ENCODE results near the gene CRYGB. TPM values are rescaled to one million over a fixed set of nuclear protein-coding genes. Genes with fewer than 3 reads are reported as not detected.
A peak's percentile ranks its signal among the peaks of the same experiment; 100 is the strongest.

Gene CRYGB
- total and polyA plus RNA-seq, 2 of the 13 experiments (the other 11 are each of a cell fraction or from before 2014, with no cell fraction given), result not detected

DNA sequence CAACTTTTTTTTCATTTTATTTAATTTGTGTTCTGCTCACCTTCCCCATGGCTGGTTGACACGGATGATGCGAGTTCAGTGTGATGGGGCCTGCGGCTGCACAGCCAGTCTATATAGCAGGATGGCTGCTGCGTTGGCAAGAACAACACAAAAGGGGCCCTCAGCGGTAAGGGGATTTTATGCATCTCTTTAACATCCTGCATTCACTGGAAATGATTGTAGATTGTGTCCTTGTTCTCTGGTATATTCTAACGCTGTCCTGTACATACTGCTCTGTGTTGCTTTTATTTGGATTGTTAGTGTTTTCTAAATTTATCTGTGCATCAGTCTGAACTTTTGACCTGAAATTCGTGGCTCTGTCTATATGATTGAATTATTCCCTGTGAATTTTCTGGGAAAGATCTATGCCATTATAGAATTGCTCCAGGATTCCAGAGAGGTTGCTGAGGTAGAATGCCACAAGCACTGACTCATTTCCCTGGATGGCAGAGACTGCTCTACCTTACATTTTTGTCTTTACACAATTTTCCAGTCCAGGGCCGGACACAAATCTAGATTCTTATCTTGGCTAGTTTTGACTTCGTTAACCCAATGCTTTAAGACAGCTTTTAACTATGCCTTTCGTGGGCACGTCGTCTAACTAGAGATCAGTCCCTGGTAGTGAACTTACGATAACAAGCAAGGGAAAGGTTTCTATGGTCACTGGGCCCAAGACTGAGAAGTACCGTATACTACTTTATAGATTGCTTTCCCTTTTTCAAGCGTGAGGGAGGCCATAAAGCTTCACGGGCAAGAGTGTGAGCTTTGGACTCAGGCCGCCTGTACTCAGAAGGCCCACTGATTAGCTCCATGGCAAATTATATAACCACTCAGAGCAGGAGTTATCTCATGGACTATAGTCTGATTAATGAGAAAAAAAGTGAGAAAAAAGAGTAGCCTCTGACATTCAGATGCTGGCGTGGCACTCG is 15.9 kb downstream of the CRYGB start, which contains the start of gene CRYGC (continued):
- TF ChIP-seq, protein P1, sequence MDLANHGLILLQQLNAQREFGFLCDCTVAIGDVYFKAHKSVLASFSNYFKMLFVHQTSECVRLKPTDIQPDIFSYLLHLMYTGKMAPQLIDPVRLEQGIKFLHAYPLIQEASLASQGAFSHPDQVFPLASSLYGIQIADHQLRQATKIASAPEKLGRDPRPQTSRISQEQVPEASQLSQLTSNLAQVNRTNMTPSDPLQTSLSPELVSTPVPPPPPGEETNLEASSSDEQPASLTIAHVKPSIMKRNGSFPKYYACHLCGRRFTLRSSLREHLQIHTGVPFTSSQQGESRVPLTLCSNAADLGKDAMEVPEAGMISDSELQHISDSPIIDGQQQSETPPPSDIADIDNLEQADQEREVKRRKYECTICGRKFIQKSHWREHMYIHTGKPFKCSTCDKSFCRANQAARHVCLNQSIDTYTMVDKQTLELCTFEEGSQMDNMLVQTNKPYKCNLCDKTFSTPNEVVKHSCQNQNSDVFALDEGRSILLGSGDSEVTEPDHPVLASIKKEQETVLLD (CRISPR knock-in tag; IDR thresholded peaks at IDR 0.05; ENCODE audit: low read depth), result no peak
- TF ChIP-seq BCL6 (CRISPR knock-in tag; IDR thresholded peaks at IDR 0.05) (peak; percentile 40), HOXD1 (CRISPR knock-in tag; IDR thresholded peaks at IDR 0.05) (no peak), JARID2 (CRISPR knock-in tag; IDR thresholded peaks at IDR 0.05; ENCODE audit: insufficient replicate concordance) (no peak), HDAC1 (CRISPR knock-in tag; IDR thresholded peaks at IDR 0.05) (no peak; the same call in none of the 2 replicates), SNAPC2 (CRISPR knock-in tag; IDR thresholded peaks at IDR 0.05) (no peak), ZNF772 (CRISPR knock-in tag; IDR thresholded peaks at IDR 0.05) (peak; percentile 24; the same call in 1 of the 2 replicates), CCDC6 (CRISPR knock-in tag; IDR thresholded peaks at IDR 0.05) (peak; percentile 74; the same call in 1 of the 2 replicates), POLR2AphosphoS2 (IDR thresholded peaks at IDR 0.05; ENCODE audit: low read depth, low read length) (no peak), ZNF34 (CRISPR knock-in tag; IDR thresholded peaks at IDR 0.05; ENCODE audit: borderline replicate concordance) (no peak), MTERF4 (CRISPR knock-in tag; IDR thresholded peaks at IDR 0.05) (no peak), RELA (CRISPR knock-in tag; IDR thresholded peaks at IDR 0.05) (no peak), PRDM4 (CRISPR knock-in tag; IDR thresholded peaks at IDR 0.05; ENCODE audit: borderline replicate concordance) (no peak), ZNF709 (CRISPR knock-in tag; IDR thresholded peaks at IDR 0.05) (peak; percentile 54; the same call in 1 of the 2 replicates), DR1 (CRISPR knock-in tag; IDR thresholded peaks at IDR 0.05) (no peak)
- TF ChIP-seq, protein P2, sequence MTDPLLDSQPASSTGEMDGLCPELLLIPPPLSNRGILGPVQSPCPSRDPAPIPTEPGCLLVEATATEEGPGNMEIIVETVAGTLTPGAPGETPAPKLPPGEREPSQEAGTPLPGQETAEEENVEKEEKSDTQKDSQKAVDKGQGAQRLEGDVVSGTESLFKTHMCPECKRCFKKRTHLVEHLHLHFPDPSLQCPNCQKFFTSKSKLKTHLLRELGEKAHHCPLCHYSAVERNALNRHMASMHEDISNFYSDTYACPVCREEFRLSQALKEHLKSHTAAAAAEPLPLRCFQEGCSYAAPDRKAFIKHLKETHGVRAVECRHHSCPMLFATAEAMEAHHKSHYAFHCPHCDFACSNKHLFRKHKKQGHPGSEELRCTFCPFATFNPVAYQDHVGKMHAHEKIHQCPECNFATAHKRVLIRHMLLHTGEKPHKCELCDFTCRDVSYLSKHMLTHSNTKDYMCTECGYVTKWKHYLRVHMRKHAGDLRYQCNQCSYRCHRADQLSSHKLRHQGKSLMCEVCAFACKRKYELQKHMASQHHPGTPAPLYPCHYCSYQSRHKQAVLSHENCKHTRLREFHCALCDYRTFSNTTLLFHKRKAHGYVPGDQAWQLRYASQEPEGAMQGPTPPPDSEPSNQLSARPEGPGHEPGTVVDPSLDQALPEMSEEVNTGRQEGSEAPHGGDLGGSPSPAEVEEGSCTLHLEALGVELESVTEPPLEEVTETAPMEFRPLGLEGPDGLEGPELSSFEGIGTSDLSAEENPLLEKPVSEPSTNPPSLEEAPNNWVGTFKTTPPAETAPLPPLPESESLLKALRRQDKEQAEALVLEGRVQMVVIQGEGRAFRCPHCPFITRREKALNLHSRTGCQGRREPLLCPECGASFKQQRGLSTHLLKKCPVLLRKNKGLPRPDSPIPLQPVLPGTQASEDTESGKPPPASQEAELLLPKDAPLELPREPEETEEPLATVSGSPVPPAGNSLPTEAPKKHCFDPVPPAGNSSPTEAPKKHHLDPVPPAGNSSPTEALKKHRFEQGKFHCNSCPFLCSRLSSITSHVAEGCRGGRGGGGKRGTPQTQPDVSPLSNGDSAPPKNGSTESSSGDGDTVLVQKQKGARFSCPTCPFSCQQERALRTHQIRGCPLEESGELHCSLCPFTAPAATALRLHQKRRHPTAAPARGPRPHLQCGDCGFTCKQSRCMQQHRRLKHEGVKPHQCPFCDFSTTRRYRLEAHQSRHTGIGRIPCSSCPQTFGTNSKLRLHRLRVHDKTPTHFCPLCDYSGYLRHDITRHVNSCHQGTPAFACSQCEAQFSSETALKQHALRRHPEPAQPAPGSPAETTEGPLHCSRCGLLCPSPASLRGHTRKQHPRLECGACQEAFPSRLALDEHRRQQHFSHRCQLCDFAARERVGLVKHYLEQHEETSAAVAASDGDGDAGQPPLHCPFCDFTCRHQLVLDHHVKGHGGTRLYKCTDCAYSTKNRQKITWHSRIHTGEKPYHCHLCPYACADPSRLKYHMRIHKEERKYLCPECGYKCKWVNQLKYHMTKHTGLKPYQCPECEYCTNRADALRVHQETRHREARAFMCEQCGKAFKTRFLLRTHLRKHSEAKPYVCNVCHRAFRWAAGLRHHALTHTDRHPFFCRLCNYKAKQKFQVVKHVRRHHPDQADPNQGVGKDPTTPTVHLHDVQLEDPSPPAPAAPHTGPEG (CRISPR knock-in tag; IDR thresholded peaks at IDR 0.05), result no peak
- TF ChIP-seq, protein P3, sequence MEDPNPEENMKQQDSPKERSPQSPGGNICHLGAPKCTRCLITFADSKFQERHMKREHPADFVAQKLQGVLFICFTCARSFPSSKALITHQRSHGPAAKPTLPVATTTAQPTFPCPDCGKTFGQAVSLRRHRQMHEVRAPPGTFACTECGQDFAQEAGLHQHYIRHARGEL (CRISPR knock-in tag; IDR thresholded peaks at IDR 0.05), result no peak

All from HepG2 (cell line).